Lower leg skin (tissue), 3 donors: ENCODE results near the gene ARSJ.

Source experiments
- POLR2A ChIP-seq, 2 donors: fragments of 450-650 bp; IDR thresholded peaks; one replicate each; pipeline ENCODE4 v1.6.1; 2016 to 2017; ENCODE audit warnings: antibody characterized with exemption in 2 of 2, mild to moderate bottlenecking in 1 of 2, moderate library complexity in 1 of 2
- TF ChIP-seq, protein P1 (sequence below), 3 donors: fragments of 450-650 bp; IDR thresholded peaks; one replicate each; pipeline ENCODE4 v1.5.1; 2016; ENCODE audit warnings: antibody characterized with exemption in 3 of 3, mild to moderate bottlenecking in 3 of 3, moderate library complexity in 2 of 3

DNA sequence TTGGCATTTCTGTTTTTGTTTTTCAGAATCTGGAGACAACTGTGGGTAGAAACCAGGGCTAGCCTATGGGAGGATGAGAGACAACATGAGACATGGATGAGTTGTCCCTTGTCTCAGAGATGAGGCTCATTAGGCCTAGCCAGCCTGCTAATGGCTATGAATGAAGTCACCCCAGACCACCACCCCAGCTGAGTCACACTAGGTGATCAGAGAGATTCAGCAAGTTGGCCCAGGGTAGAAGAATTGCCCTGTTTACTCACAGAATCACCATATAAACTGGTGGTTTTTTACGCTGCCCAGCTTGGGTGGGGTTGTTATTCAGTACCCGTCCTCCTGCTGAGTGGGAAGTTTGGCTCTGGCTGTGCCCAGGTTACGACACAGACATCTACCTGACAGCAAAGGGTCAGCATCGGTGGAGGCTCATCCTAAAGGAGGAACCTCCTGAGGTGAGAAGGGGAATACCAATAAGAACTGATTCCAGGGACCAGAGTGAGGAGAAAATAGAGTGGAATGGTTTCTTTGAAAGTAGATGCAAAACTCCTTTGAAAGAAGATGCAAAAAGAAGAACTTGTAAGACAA is 17.2 kb upstream of the ARSJ start:
- TF ChIP-seq, protein P1, sequence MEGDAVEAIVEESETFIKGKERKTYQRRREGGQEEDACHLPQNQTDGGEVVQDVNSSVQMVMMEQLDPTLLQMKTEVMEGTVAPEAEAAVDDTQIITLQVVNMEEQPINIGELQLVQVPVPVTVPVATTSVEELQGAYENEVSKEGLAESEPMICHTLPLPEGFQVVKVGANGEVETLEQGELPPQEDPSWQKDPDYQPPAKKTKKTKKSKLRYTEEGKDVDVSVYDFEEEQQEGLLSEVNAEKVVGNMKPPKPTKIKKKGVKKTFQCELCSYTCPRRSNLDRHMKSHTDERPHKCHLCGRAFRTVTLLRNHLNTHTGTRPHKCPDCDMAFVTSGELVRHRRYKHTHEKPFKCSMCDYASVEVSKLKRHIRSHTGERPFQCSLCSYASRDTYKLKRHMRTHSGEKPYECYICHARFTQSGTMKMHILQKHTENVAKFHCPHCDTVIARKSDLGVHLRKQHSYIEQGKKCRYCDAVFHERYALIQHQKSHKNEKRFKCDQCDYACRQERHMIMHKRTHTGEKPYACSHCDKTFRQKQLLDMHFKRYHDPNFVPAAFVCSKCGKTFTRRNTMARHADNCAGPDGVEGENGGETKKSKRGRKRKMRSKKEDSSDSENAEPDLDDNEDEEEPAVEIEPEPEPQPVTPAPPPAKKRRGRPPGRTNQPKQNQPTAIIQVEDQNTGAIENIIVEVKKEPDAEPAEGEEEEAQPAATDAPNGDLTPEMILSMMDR (IDR thresholded peaks at IDR 0.05): no peak
- no peak for TF ChIP-seq POLR2A (IDR thresholded peaks at IDR 0.05)
